ENCODE results near the gene LIMCH1. TPM values are rescaled to one million over a fixed set of nuclear protein-coding genes. Genes with fewer than 3 reads are reported as not detected.

LIMCH1 gene
- polyA plus RNA-seq, 1 donor (not counting 4 experiments of a cell fraction or from before 2014, with no cell fraction given), result 1.1 TPM

GRCh38 chr4:41598580-41598979 lies 60.6 kb downstream of the LIMCH1 start:
- Histone ChIP-seq H3K36me3 (ENCODE audit: control insufficient read depth in 2 of 2, extremely low read depth in 1 of 2, insufficient read depth in 2 of 2, low read length in 2 of 2) (no peaks in the 10 kb centered on the region), H3K9me3 (ENCODE audit: control insufficient read depth, low read depth, low read length) (no peaks in the 10 kb centered on the region), H3K27me3 (ENCODE audit: control insufficient read depth, extremely low read depth, insufficient read depth, low read length) (no peaks in the 10 kb centered on the region), H3K9me1 (ENCODE audit: control insufficient read depth, extremely low read depth, insufficient read depth, low read length) (no peaks in the 10 kb centered on the region), H4K20me1 (ENCODE audit: control insufficient read depth, extremely low read depth, insufficient read depth, low read length) (no peaks in the 10 kb centered on the region), H3K27ac (ENCODE audit: control insufficient read depth, insufficient read depth, low read length) (no peak overlapping the region), H3K4me3 (ENCODE audit: control insufficient read depth in 2 of 3, extremely low read depth in 1 of 3, insufficient read depth in 2 of 3, low read depth in 1 of 3, low read length in 3 of 3) (no peak overlapping the region), H3K79me2 (ENCODE audit: control insufficient read depth, insufficient read depth, low read length) (no peaks in the 10 kb centered on the region), H3K4me1 (ENCODE audit: control insufficient read depth, extremely low read depth, insufficient read depth, low read length) (no peaks in the 10 kb centered on the region), H2AFZ (ENCODE audit: control insufficient read depth, low read length) (no peak overlapping the region), H3K4me2 (ENCODE audit: control insufficient read depth, extremely low read depth, insufficient read depth, low read depth, low read length) (no peak overlapping the region), H3K9ac (ENCODE audit: control insufficient read depth, extremely low read depth, insufficient read depth, low read length) (no peak overlapping the region)
- no peak for FAIRE-seq
- TF ChIP-seq EZH2 (IDR thresholded peaks at IDR 0.05; ENCODE audit: low read length) (no peak), CTCF (optimal IDR thresholded peaks at IDR 0.05 in 1 of 3, IDR thresholded peaks at IDR 0.05 in 1 of 3, conservative IDR thresholded peaks at IDR 0.05 in 1 of 3; ENCODE audit: extremely low read depth in 1 of 3, insufficient read depth in 2 of 3, low read length in 3 of 3) (no peak)
- DNase-seq (ENCODE audit: low read depth, low spot score), result no peak
- dilution Hi-C loops (cut with MboI; ENCODE audit: extremely low pct_ligation_motif_present, low sequenced_read_pairs), result no loop called here

GRCh38 chr4:41599192-41599786 lies 61.3 kb downstream of the LIMCH1 start:
- no peaks in the 10 kb centered on the region for H3K9me1 ChIP-seq (ENCODE audit: control insufficient read depth, extremely low read depth, insufficient read depth, low read length)
- H3K27me3 ChIP-seq (ENCODE audit: control insufficient read depth, extremely low read depth, insufficient read depth, low read length), result no peaks in the 10 kb centered on the region
- H2AFZ ChIP-seq (ENCODE audit: control insufficient read depth, low read length), result no peak overlapping the region
- no peak overlapping the region for H3K27ac ChIP-seq (ENCODE audit: control insufficient read depth, insufficient read depth, low read length)
- DNase-seq (ENCODE audit: low read depth, low spot score) (no peak), FAIRE-seq (no peak)
- no peak overlapping the region for H3K4me3 ChIP-seq (ENCODE audit: control insufficient read depth in 2 of 3, extremely low read depth in 1 of 3, insufficient read depth in 2 of 3, low read depth in 1 of 3, low read length in 3 of 3)
- no peak overlapping the region for H3K9ac ChIP-seq (ENCODE audit: control insufficient read depth, extremely low read depth, insufficient read depth, low read length)
- dilution Hi-C loops (cut with MboI; ENCODE audit: extremely low pct_ligation_motif_present, low sequenced_read_pairs), result no loop called here
- H3K36me3 ChIP-seq (ENCODE audit: control insufficient read depth in 2 of 2, extremely low read depth in 1 of 2, insufficient read depth in 2 of 2, low read length in 2 of 2), result no peaks in the 10 kb centered on the region
- H3K4me2 ChIP-seq (ENCODE audit: control insufficient read depth, extremely low read depth, insufficient read depth, low read depth, low read length), result no peak overlapping the region
- no peaks in the 10 kb centered on the region for H4K20me1 ChIP-seq (ENCODE audit: control insufficient read depth, extremely low read depth, insufficient read depth, low read length)
- H3K9me3 ChIP-seq (ENCODE audit: control insufficient read depth, low read depth, low read length), result no peaks in the 10 kb centered on the region
- TF ChIP-seq CTCF (optimal IDR thresholded peaks at IDR 0.05 in 1 of 3, IDR thresholded peaks at IDR 0.05 in 1 of 3, conservative IDR thresholded peaks at IDR 0.05 in 1 of 3; ENCODE audit: extremely low read depth in 1 of 3, insufficient read depth in 2 of 3, low read length in 3 of 3), result no peak
- TF ChIP-seq EZH2 (IDR thresholded peaks at IDR 0.05; ENCODE audit: low read length), result no peak
- no peaks in the 10 kb centered on the region for H3K79me2 ChIP-seq (ENCODE audit: control insufficient read depth, insufficient read depth, low read length)
- no peaks in the 10 kb centered on the region for H3K4me1 ChIP-seq (ENCODE audit: control insufficient read depth, extremely low read depth, insufficient read depth, low read length)

All from keratinocyte (primary cell).